ENCODE results near the gene PPP1R16B. TPM values are rescaled to one million over a fixed set of nuclear protein-coding genes. Genes with fewer than 3 reads are reported as not detected.
A peak's percentile ranks its signal among the peaks of the same experiment; 100 is the strongest.

PPP1R16B gene
- 1 to 10 TPM in 3 of 4 donors, under 1 TPM in 1; 0.72 to 3.0 (median 1.4) TPM for total RNA-seq

DNA sequence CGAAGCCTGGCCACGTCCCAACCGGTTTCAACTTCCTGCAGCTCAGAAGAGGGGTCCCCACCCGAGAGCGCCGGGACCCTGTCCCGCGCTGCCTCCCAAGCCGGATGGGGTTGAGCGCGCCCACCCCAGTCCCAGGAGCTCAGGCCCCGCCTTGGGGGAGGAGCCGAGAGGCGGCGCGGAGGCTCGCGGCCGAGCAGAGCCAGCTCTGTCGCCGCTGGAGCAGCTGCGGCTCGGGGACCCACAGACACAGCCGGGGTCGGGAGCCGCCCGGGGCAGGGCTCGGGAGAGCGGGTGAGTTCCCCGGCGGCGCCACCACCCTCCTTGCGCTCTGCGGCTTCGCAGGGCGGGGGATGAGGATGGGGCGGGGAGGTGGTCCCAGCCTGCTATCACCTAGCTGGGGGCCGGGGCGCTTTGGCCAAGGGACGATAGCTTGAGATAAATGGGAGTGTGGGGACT lies at the start of gene PPP1R16B:
Gene PPP1R16B, plus strand, starts transcription at position 196 of the 456 bp plus-strand sequence. CDS start 30,229 bp downstream, outside the sequence.
- TF ChIP-seq POLR2A (IDR thresholded peaks at IDR 0.05) = no peak
- TF ChIP-seq, protein P1, sequence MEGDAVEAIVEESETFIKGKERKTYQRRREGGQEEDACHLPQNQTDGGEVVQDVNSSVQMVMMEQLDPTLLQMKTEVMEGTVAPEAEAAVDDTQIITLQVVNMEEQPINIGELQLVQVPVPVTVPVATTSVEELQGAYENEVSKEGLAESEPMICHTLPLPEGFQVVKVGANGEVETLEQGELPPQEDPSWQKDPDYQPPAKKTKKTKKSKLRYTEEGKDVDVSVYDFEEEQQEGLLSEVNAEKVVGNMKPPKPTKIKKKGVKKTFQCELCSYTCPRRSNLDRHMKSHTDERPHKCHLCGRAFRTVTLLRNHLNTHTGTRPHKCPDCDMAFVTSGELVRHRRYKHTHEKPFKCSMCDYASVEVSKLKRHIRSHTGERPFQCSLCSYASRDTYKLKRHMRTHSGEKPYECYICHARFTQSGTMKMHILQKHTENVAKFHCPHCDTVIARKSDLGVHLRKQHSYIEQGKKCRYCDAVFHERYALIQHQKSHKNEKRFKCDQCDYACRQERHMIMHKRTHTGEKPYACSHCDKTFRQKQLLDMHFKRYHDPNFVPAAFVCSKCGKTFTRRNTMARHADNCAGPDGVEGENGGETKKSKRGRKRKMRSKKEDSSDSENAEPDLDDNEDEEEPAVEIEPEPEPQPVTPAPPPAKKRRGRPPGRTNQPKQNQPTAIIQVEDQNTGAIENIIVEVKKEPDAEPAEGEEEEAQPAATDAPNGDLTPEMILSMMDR (IDR thresholded peaks at IDR 0.05) = no peak
- intact Hi-C loops (cut with DNase I; ENCODE audit: low total_unique reads) = no loop called here
- peak within 1 kb of the TSS; percentile 32 for H3K4me3 ChIP-seq (ENCODE audit: low read depth, poor library complexity, severe bottlenecking)
- WGBS, 2 donors = 3 to 5% methylated on average over 21 to 38 of the region's 40 CpGs
- DNase-seq (ENCODE audit: low spot score in 2 of 2) = peak in 1 of 2 donors; percentile 86

DNA sequence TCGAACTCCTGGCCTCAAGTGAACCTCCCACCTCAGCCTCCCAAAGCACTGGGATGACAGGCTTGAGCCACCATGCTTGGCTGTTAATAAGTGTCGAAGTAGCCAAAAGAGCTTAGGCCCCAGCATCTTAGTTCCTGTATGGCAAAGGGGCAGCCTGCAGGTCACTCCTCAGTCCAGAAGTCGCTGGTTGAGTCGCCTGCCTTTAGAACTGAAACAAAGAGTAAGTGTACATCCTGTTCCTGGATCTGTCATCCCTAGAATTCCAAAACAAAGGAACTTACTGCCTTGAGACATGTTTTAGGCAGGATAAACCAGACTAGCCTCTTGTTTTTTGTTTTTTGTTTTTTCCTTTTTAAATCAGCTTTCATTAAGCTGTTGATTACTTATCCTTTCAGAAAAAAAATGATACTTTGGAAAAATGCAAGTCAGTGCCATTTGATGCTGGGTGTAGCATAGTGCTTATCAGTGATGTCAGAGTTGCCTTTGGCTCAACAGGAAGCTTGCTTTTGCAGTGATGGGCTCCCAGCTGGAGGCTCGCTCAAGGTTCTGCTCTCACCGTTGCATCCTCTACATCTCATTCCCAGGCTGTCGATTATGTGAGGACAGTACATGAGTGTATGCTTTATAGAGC lies 48.2 kb upstream of the PPP1R16B start:
- H3K4me3 ChIP-seq (ENCODE audit: low read depth, poor library complexity, severe bottlenecking) = no peak overlapping the region
- intact Hi-C loops (cut with DNase I; ENCODE audit: low total_unique reads) = no loop called here
- WGBS, 2 donors = 79 to 80% methylated on average over 7 of the region's 7 CpGs
- no peak for TF ChIP-seq POLR2A (IDR thresholded peaks at IDR 0.05)
- TF ChIP-seq, protein P1 (IDR thresholded peaks at IDR 0.05) = no peak
- DNase-seq (ENCODE audit: low spot score in 2 of 2) = peak in 1 of 2 donors; percentile 62

DNA sequence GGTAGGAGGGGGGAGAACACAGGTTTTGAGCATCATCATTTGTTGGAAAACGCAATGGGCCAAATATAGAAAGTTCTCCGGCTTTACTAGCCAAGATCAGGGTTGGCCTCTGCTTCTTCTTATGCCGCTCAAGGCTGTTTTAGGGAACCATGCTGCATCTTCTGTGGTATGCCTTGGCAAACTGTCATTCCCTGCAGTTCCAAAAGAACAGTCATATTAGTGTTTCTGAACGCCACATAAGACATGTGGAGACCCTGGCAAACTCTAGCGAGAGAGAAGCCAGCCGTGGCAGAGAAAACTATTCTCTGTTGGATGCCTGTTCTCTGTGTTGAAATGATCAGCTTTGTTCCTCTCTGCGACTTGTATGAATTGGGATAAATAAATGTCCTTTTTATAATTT lies 46.4 kb upstream of the PPP1R16B start:
- H3K4me3 ChIP-seq (ENCODE audit: low read depth, poor library complexity, severe bottlenecking) = no peak overlapping the region
- peak in 1 of 2 donors; percentile 7 for DNase-seq (ENCODE audit: low spot score in 2 of 2)
- WGBS, 2 donors = 79 to 81% methylated on average over 7 of the region's 7 CpGs
- intact Hi-C loops (cut with DNase I; ENCODE audit: low total_unique reads) = no loop called here
- TF ChIP-seq, protein P1 (IDR thresholded peaks at IDR 0.05) = no peak
- no peak for TF ChIP-seq POLR2A (IDR thresholded peaks at IDR 0.05)

DNA sequence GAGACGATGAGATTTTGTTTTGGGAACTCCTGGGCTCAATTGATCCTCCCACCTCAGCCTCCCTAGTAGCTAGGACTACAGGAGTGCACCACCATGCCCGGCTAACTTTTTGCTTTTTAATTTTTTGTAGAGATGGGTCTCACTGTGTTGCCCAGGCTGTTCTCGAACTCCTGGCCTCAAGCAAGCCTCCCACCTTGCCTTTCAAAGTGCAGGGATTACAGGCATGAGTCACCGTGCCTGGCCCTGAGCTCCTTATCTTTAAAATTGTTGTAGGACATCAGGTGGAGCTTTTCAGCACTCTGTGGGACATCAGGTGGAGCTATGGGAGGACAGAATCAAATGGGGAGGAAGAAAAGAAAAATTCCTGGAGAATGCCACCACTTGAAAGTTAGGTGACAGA lies 44.5 kb upstream of the PPP1R16B start:
- no peak for TF ChIP-seq POLR2A (IDR thresholded peaks at IDR 0.05)
- TF ChIP-seq, protein P1 (IDR thresholded peaks at IDR 0.05) = no peak
- 88 to 95% methylated on average over 4 of the region's 4 CpGs for WGBS, 2 donors
- peak in 1 of 2 donors; percentile 13 for DNase-seq (ENCODE audit: low spot score in 2 of 2)
- H3K4me3 ChIP-seq (ENCODE audit: low read depth, poor library complexity, severe bottlenecking) = no peak overlapping the region
- intact Hi-C loops (cut with DNase I; ENCODE audit: low total_unique reads) = no loop called here

DNA sequence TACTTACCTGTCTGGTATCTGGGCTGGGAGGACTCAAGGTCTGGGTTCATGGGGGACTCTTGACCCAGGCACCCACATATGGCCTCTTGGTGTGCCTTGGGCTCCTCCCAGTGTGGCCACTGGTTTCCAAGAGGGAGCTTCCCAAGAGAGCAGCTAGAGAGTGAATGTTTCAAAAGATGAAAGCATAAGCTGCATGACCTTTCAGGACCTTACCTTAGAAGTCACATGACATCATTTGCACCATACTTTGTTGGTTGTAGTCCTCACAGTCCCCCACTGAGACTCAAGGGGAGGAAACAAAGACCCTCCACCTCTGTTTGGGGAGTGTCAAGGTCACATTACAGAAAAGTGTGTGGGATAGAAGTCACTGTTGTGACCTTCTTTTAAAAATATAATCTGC lies 43.3 kb upstream of the PPP1R16B start:
- H3K4me3 ChIP-seq (ENCODE audit: low read depth, poor library complexity, severe bottlenecking) = no peak overlapping the region
- TF ChIP-seq, protein P1 (IDR thresholded peaks at IDR 0.05) = no peak
- no peak for TF ChIP-seq POLR2A (IDR thresholded peaks at IDR 0.05)
- intact Hi-C loops (cut with DNase I; ENCODE audit: low total_unique reads) = no loop called here
- peak in 1 of 2 donors; percentile 14 for DNase-seq (ENCODE audit: low spot score in 2 of 2)

DNA sequence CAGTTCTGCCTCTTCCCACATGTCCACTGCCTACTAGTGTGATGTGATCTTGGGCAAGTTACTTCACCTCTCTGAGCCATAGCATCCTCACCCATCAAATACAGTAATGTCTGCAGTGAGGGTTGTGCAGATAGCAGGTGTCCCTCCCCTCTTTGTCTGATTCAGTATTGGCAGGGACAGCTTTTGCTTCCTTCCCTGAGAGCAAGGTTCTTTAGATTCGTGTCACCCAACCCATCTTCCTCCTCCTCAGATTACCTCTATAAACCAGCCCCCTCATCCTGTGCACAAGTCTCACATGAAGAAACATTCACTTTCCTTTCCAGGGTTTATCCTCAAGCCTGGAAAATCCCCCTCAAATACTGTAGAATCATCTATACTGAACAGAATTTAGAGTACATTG lies 41.9 kb upstream of the PPP1R16B start:
- no peak overlapping the region for H3K4me3 ChIP-seq (ENCODE audit: low read depth, poor library complexity, severe bottlenecking)
- DNase-seq (ENCODE audit: low spot score in 2 of 2) = no peak
- WGBS, 2 donors = 68 to 88% methylated on average over 1 of the region's 1 CpG
- intact Hi-C loops (cut with DNase I; ENCODE audit: low total_unique reads) = no loop called here
- TF ChIP-seq, protein P1 (IDR thresholded peaks at IDR 0.05) = no peak
- no peak for TF ChIP-seq POLR2A (IDR thresholded peaks at IDR 0.05)
